CD14-positive monocyte (primary cell): ENCODE results near the gene DSC3. TPM values are rescaled to one million over a fixed set of nuclear protein-coding genes. Genes with fewer than 3 reads are reported as not detected.

Source experiments
- DNase-seq, 3 donors: peaks; one replicate each; pipeline ENCODE4 v3.0.0-alpha.2; 2011 to 2022
- H2AFZ ChIP-seq: 2 replicates; pipeline ENCODE4 v1.6.0; 2012; ENCODE audit warnings: mild to moderate bottlenecking, low read depth, low read length, inconsistent platforms; ENCODE audit not compliant: insufficient read depth, poor library complexity, severe bottlenecking
- H3K27ac ChIP-seq, 2 donors: 1 replicate in 1 of 2; 2 replicates in 1 of 2; pipeline ENCODE4 v1.5.1; 2012 to 2013; ENCODE audit warnings: low read length in 2 of 2, control low read depth in 1 of 2, inconsistent platforms in 1 of 2, low read depth in 1 of 2, mild to moderate bottlenecking in 1 of 2
- H3K27me3 ChIP-seq, 2 donors: one replicate each; pipeline versions ENCODE4 v1.6.0 to v1.6.1; 2011 to 2013; ENCODE audit warnings: low read length in 2 of 2; ENCODE audit not compliant: control insufficient read depth in 2 of 2, insufficient read depth in 2 of 2
- H3K36me3 ChIP-seq, 2 donors: replicated peaks in 1 of 2; 1 replicate in 1 of 2; 2 replicates in 1 of 2; pipeline versions ENCODE4 v1.5.1 to v1.6.1; 2012 to 2013; ENCODE audit warnings: low read length in 2 of 2, control low read depth in 1 of 2, inconsistent platforms in 1 of 2, mild to moderate bottlenecking in 1 of 2; ENCODE audit not compliant: insufficient read depth in 2 of 2, control insufficient read depth in 1 of 2
- H3K4me1 ChIP-seq, 2 donors: 1 replicate in 1 of 2; 2 replicates in 1 of 2; pipeline versions ENCODE4 v1.5.1 to v1.6.1; 2012 to 2013; ENCODE audit warnings: low read length in 2 of 2, control low read depth in 1 of 2, inconsistent platforms in 1 of 2, mild to moderate bottlenecking in 1 of 2, moderate library complexity in 1 of 2; ENCODE audit not compliant: insufficient read depth in 2 of 2, control insufficient read depth in 1 of 2
- H3K4me2 ChIP-seq: replicated peaks from 2 replicates; pipeline ENCODE3; 2012; ENCODE audit warnings: low read length, moderate library complexity, mild to moderate bottlenecking; ENCODE audit not compliant: poor library complexity, severe bottlenecking; ENCODE audit errors: extremely low read depth
- H3K4me3 ChIP-seq, 3 experiments: fragments of 200-600 bp in 1 of 3; sonication (generic) in 1 of 3; replicated peaks in 1 of 3; 1 replicate in 2 of 3; 2 replicates in 1 of 3; pipeline ENCODE4 v1.5.1; 2011 to 2013; ENCODE audit warnings: low read length in 3 of 3, mild to moderate bottlenecking in 3 of 3, control low read depth in 2 of 3, low read depth in 2 of 3, inconsistent platforms in 1 of 3, moderate library complexity in 1 of 3
- H3K79me2 ChIP-seq: 2 replicates; pipeline ENCODE4 v1.6.0; 2012; ENCODE audit warnings: mild to moderate bottlenecking, control low read depth, inconsistent platforms, low read length, moderate library complexity; ENCODE audit not compliant: insufficient read depth
- H3K9ac ChIP-seq: 2 replicates; pipeline ENCODE4 v1.6.0; 2017; ENCODE audit warnings: low read length, mild to moderate bottlenecking; ENCODE audit not compliant: insufficient read depth, poor library complexity, severe bottlenecking
- H3K9me3 ChIP-seq, 2 donors: replicated peaks in 1 of 2; 1 replicate in 1 of 2; 2 replicates in 1 of 2; pipeline versions ENCODE4 v1.5.1 to v1.6.1; 2012 to 2013; ENCODE audit warnings: low read length in 2 of 2, control low read depth in 1 of 2; ENCODE audit not compliant: control insufficient read depth in 1 of 2, insufficient read depth in 1 of 2
- H4K20me1 ChIP-seq: 2 replicates; pipeline ENCODE4 v1.6.0; 2012; ENCODE audit warnings: mild to moderate bottlenecking, low read length, control low read depth, moderate library complexity; ENCODE audit not compliant: insufficient read depth
- H3K27ac Mint-ChIP-seq, 7 donors: one replicate each; pipeline ENCODE4 v1.8.0; 2020; ENCODE audit warnings: mild to moderate bottlenecking in 7 of 7, mixed read lengths in 7 of 7, moderate library complexity in 6 of 7, inconsistent platforms in 2 of 7
- H3K27me3 Mint-ChIP-seq, 3 donors: one replicate each; pipeline ENCODE4 v1.8.0; 2021 to 2022; ENCODE audit warnings: low read depth in 3 of 3, mild to moderate bottlenecking in 3 of 3, mixed read lengths in 3 of 3, moderate library complexity in 3 of 3, inconsistent platforms in 1 of 3
- H3K36me3 Mint-ChIP-seq, 2 donors: one replicate each; pipeline ENCODE4 v1.8.0; 2020; ENCODE audit warnings: mixed read lengths in 2 of 2, inconsistent platforms in 1 of 2, mild to moderate bottlenecking in 1 of 2
- H3K4me1 Mint-ChIP-seq: one replicate; pipeline ENCODE4 v1.8.0; 2020; ENCODE audit warnings: mild to moderate bottlenecking, mixed read lengths
- H3K4me3 Mint-ChIP-seq, 2 donors: one replicate each; pipeline ENCODE4 v1.8.0; 2020; ENCODE audit warnings: mild to moderate bottlenecking in 2 of 2, mixed read lengths in 2 of 2, moderate library complexity in 1 of 2
- H3K9me3 Mint-ChIP-seq, 7 donors: one replicate each; pipeline ENCODE4 v1.8.0; 2020 to 2022; ENCODE audit warnings: mixed read lengths in 7 of 7, mild to moderate bottlenecking in 6 of 7, moderate library complexity in 6 of 7, inconsistent platforms in 2 of 7
- CTCF ChIP-seq: fragments of 200-600 bp; IDR thresholded peaks from one replicate; pipeline ENCODE4 v1.8.0; 2022; ENCODE audit warnings: antibody characterized with exemption, mild to moderate bottlenecking
- WGBS: methylation state at CpG from one replicate; pipeline ENCODE4 v1.1.5; 2013; ENCODE audit warnings: missing lambda C conversion rate; ENCODE audit not compliant: insufficient coverage; 5-methylcytosine and 5-hydroxymethylcytosine counted together
- intact Hi-C, 2 donors: fragments of 100-400 bp; cut with micrococcal nuclease; formaldehyde crosslinking; loops; one replicate each; pipeline versions ENCODE4 v1.15.0 to v1.15.1; 2023
- polyA plus RNA-seq, 3 donors: library from polyadenylated mRNA; depleted of rRNA in 1 of 3; unstranded in 2 of 3; stranded (reverse) in 1 of 3; fragments of 300-500 nt in 2 of 3; fragments of >200 nt in 1 of 3; fragmentation: Illumina TruSeq in 2 of 3; gene quantifications; 1 replicate in 2 of 3; 2 replicates in 1 of 3; pipeline ENCODE4 v1.2.3, GENCODE V29; 2012 to 2021

DSC3 gene
- polyA plus RNA-seq, 3 donors = not detected

GRCh38 chr18:30945761-30946160, 96.8 kb downstream of the DSC3 start:
- Histone ChIP-seq H3K36me3 (no peaks in the 10 kb centered on the region), H3K4me1 (no peaks in the 10 kb centered on the region), H2AFZ (no peak overlapping the region), H3K9me3 (peaks cover 7 to 14% of the 10 kb centered on the region in 2 donors), H3K79me2 (no peaks in the 10 kb centered on the region), H3K4me2 (no peak overlapping the region), H3K4me3 (no peak overlapping the region), H4K20me1 (no peaks in the 10 kb centered on the region), H3K27me3 (no peaks in the 10 kb centered on the region), H3K9ac (no peak overlapping the region), H3K27ac (no peak overlapping the region)
- no peak overlapping the region for H3K4me3 Mint-ChIP-seq
- no peak overlapping the region for H3K27ac Mint-ChIP-seq
- no peak for DNase-seq
- H3K36me3 Mint-ChIP-seq = no peaks in the 10 kb centered on the region
- intact Hi-C loops = no loop called here
- H3K27me3 Mint-ChIP-seq = peaks cover 0 to 6% (median 1%) of the 10 kb centered on the region in 3 donors
- H3K4me1 Mint-ChIP-seq = no peaks in the 10 kb centered on the region
- H3K9me3 Mint-ChIP-seq = peaks cover 0 to 12% (median 7%) of the 10 kb centered on the region in 7 donors
- no peak for TF ChIP-seq CTCF
- WGBS = 96% methylated on average over 4 of the region's 8 CpGs

GRCh38 chr18:30944773-30945417, 97.6 kb downstream of the DSC3 start:
- H3K9ac ChIP-seq = no peak overlapping the region
- H3K9me3 ChIP-seq = peaks cover 9 to 18% of the 10 kb centered on the region in 2 donors
- Mint-ChIP-seq H3K4me1 (no peaks in the 10 kb centered on the region), H3K4me3 (no peak overlapping the region), H3K9me3 (peaks cover 1 to 12% (median 8%) of the 10 kb centered on the region in 7 donors), H3K36me3 (no peaks in the 10 kb centered on the region), H3K27ac (peak overlapping the region in 1 of 7 donors; percentile 36), H3K27me3 (peaks cover 0 to 5% (median 1%) of the 10 kb centered on the region in 3 donors)
- H4K20me1 ChIP-seq = no peaks in the 10 kb centered on the region
- no peak overlapping the region for H3K4me2 ChIP-seq
- intact Hi-C loops = no loop called here
- no CpG with 5 or more reads among the region's 3 CpGs for WGBS
- H3K27me3 ChIP-seq = no peaks in the 10 kb centered on the region
- H3K27ac ChIP-seq = no peak overlapping the region
- no peak for TF ChIP-seq CTCF
- no peak overlapping the region for H3K4me3 ChIP-seq
- H3K4me1 ChIP-seq = no peaks in the 10 kb centered on the region
- H3K79me2 ChIP-seq = no peaks in the 10 kb centered on the region
- DNase-seq = no peak
- no peaks in the 10 kb centered on the region for H3K36me3 ChIP-seq
- no peak overlapping the region for H2AFZ ChIP-seq
